Lower leg skin (tissue), 4 donors: ENCODE results near the gene SMOC2. TPM values are rescaled to one million over a fixed set of nuclear protein-coding genes. Genes with fewer than 3 reads are reported as not detected.

Source experiments
- DNase-seq, 2 donors: peaks; one replicate each; pipeline ENCODE4 v3.0.0-alpha.2; 2019; ENCODE audit warnings: low spot score in 2 of 2
- H3K4me3 ChIP-seq: fragments of 200-600 bp; sonication (generic); 2 replicates; pipeline ENCODE4 v1.5.1; 2017; ENCODE audit warnings: mild to moderate bottlenecking, low read depth; ENCODE audit not compliant: poor library complexity, severe bottlenecking
- CTCF ChIP-seq, 3 donors: fragments of 450-650 bp; IDR thresholded peaks; one replicate each; pipeline ENCODE4 v1.5.1; 2016; ENCODE audit warnings: antibody characterized with exemption in 3 of 3, mild to moderate bottlenecking in 3 of 3, moderate library complexity in 2 of 3
- POLR2A ChIP-seq, 2 donors: fragments of 450-650 bp; IDR thresholded peaks; one replicate each; pipeline ENCODE4 v1.6.1; 2016 to 2017; ENCODE audit warnings: antibody characterized with exemption in 2 of 2, mild to moderate bottlenecking in 1 of 2, moderate library complexity in 1 of 2
- WGBS, 2 donors: methylation state at CpG; one replicate each; pipeline ENCODE4 v1.1.5; 2018; 5-methylcytosine and 5-hydroxymethylcytosine counted together
- intact Hi-C: fragments of 100-400 bp; cut with DNase I; formaldehyde crosslinking; loops from one replicate; pipeline ENCODE4 v1.15.0; 2023; ENCODE audit warnings: low total_unique reads
- total RNA-seq, 4 donors: library from RNA; depleted of rRNA; stranded (reverse); fragments of >200 nt; gene quantifications; one replicate each; pipeline ENCODE4 v1.1.0, GENCODE V29; 2016

SMOC2 gene
- total RNA-seq, 4 donors from 2014 or later, result 12.5 to 26.1 (median 13.0) TPM

- DNase-seq, result peak in 1 of 2 donors; percentile 65
- TF ChIP-seq POLR2A (IDR thresholded peaks at IDR 0.05), result no peak
- TF ChIP-seq CTCF (IDR thresholded peaks at IDR 0.05), result no peak
- intact Hi-C loops, result no loop called here
- no peak overlapping the region for H3K4me3 ChIP-seq
- 65 to 71% methylated on average over 8 of the region's 8 CpGs for WGBS, 2 donors
Observed at GRCh38 chr6:168578036-168578435, 137.1 kb downstream of the SMOC2 start.

GRCh38 chr6:168581236-168581635 lies 140.3 kb downstream of the SMOC2 start:
- peak in 1 of 2 donors; percentile 50 for DNase-seq
- WGBS, 2 donors, result 73 to 77% methylated on average over 12 of the region's 12 CpGs
- TF ChIP-seq CTCF (IDR thresholded peaks at IDR 0.05) (no peak), POLR2A (IDR thresholded peaks at IDR 0.05) (no peak)

GRCh38 chr6:168581706-168582105 lies 140.7 kb downstream of the SMOC2 start:
- TF ChIP-seq POLR2A (IDR thresholded peaks at IDR 0.05), result no peak
- TF ChIP-seq CTCF (IDR thresholded peaks at IDR 0.05), result no peak
- 88 to 90% methylated on average over 9 of the region's 9 CpGs for WGBS, 2 donors
- H3K4me3 ChIP-seq, result no peak overlapping the region
- DNase-seq, result peak in 1 of 2 donors; percentile 72
- intact Hi-C loops, result no loop called here

More at GRCh38 chr6:168581236-168581635, 140.3 kb downstream of the SMOC2 start:
- no peak overlapping the region for H3K4me3 ChIP-seq
- intact Hi-C loops, result no loop called here

GRCh38 chr6:168582571-168582981 lies 141.6 kb downstream of the SMOC2 start:
- WGBS, 2 donors, result 88 to 91% methylated on average over 21 of the region's 21 CpGs
- DNase-seq, result peak in 1 of 2 donors; percentile 79
- intact Hi-C loops, result no loop called here

GRCh38 chr6:168583126-168583525 lies 142.1 kb downstream of the SMOC2 start:
- WGBS, 2 donors, result 83% methylated on average over 6 of the region's 6 CpGs
- intact Hi-C loops, result no loop called here
- no peak overlapping the region for H3K4me3 ChIP-seq
- DNase-seq, result peak in 1 of 2 donors; percentile 12
- TF ChIP-seq CTCF (IDR thresholded peaks at IDR 0.05) (no peak), POLR2A (IDR thresholded peaks at IDR 0.05) (no peak)

More at GRCh38 chr6:168582571-168582981, 141.6 kb downstream of the SMOC2 start:
- H3K4me3 ChIP-seq, result no peak overlapping the region
- TF ChIP-seq CTCF (IDR thresholded peaks at IDR 0.05) (no peak), POLR2A (IDR thresholded peaks at IDR 0.05) (no peak)

- 85 to 87% methylated on average over 9 of the region's 9 CpGs for WGBS, 2 donors
- peak in 1 of 2 donors; percentile 67 for DNase-seq
- intact Hi-C loops, result no loop called here
- TF ChIP-seq CTCF (IDR thresholded peaks at IDR 0.05) (no peak), POLR2A (IDR thresholded peaks at IDR 0.05) (no peak)
- no peak overlapping the region for H3K4me3 ChIP-seq
Observed at GRCh38 chr6:168583821-168584220, 142.8 kb downstream of the SMOC2 start.
